T-helper 2 cell (primary cell): Measurements from ENCODE around the gene CHST13.

Source experiments
- DNase-seq, 5 experiments: peaks; one replicate each; pipeline versions ENCODE4 v3.0.0 to v3.0.0-alpha.2; 2012 to 2022

CHST13 gene

GRCh38 chr3:126510308-126510910 lies 13.5 kb upstream of the CHST13 start:
- DNase-seq, result no peak

GRCh38 chr3:126511291-126511690 lies 12.7 kb upstream of the CHST13 start:
- DNase-seq, result no peak

DNA sequence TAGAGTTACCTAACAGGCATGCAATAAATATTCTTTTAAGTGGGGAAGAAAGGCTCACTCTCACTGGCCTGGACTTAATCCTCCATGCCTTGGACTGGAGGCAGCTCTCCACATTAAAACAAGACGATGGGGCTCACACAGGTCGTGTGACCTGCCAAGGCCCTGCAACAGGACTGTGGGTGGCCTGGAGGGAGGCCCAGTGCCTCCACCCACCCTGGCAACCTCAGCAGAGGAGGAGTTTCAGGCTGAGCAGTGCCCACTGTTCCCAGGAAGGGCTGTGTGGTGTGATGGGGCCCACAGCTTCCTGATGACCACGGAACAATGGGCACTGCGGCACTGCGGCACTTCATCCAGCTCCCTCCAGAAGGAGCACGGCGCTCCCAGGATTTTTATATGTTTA lies 11.9 kb upstream of the CHST13 start:
- DNase-seq, result no peak

- no peak for DNase-seq
Measured at GRCh38 chr3:126512916-126513650, 10.9 kb upstream of the CHST13 start.

DNA sequence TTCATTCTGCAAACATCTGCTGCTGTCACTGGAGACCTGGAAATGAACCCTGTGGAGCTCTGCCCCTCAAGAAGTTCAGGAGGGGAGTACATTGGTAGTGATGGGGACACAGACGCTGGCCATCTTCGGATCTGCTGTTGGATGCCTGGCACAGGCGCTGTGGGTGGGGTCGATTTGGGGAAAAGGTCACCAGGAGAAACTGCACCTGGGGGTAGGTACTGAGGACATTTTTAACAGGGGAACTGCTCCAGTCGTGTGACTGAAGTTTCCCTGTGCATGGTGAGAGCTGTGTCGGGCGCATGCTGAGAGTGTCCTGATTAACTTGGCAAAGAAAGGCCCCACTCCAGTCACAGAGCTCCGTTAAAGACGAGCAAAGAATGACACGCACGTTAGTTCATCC lies 9.8 kb upstream of the CHST13 start:
- no peak for DNase-seq

DNA sequence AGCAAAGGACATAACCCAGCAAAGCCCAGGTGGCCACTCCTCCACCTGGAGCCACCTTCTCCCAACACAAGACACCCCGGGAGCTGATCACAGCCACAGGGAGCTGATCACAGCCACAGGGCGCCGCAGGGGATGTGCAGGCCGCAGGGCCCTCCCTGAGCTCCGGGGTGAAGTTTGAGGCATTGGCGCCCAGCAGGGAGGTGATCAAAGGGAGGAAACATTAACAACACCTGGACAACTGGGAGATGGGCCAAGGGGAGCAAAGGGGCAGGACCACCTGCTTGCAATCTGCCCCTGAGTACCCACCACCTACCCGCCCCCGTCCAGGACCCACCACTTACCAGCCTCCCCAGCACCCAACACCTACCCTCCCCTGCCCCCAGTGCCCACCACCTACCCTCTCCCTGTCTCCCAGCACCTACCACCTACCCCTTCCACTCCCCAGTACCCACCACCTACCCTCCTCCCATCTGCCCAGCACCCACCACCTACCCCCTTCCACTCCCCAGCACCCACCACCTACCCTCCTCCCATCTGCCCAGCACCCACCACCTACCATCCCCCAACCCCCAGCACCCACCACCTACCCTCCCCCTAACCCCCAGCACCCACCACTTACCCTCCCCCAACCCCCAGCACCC lies 8.8 kb upstream of the CHST13 start:
- DNase-seq, result no peak

- DNase-seq, result no peak
Measured at GRCh38 chr3:126516152-126516935, 7.6 kb upstream of the CHST13 start.

DNA sequence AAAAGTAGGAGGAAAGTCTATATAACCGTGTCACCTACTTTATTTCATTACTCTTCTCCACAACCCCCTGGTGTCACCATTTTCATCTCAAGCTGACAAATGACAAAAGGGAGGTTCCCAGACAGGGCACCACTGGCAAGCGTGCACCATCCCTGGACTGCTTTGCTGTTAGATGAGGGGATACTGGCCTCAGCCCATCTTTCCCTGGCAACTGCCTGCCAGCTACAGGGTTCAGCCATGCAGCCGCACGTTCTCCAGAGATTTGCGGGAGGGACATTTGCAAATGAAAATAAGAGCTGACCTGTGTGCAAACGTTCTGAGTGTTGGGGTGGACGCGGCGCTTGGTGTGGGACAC lies 7.0 kb upstream of the CHST13 start:
- DNase-seq, result no peak

DNA sequence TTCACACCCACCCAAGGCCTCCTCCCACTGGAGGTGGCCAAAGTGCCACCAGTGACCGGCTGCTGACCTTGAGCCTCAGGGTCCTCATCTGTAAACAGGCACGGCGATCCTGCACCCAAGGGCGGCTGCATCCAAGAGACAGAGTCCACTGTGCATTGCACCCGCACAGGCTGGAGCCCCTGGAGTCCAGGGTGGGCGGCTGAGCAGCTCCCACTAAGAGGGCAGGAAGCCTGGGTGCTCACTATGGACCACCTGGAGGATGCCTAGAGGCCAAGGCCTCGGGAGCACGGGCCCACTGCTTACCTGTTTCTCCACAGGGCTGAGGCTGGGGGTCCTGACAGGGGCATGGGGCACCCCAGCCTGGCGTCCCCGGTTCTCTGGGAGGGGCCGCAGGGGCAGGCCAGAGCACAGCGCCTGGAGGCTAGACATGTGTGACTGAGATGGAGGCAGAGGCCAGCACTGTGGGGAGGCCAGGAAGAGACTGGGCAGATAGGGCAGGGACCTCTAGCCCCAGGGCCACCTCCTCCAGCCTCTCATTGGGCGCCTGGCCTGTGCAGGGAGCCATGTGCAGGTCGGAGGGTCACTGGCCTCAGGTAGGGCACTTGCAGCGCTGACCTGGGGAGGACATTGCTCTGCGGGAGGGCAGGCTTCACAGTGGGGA lies 6.5 kb upstream of the CHST13 start, which contains the start of gene UROC1:
TSS of gene UROC1 (minus strand) at position 483 of the 661 bp plus-strand sequence. CDS start at position 429, 54 bp downstream.
- no peak for DNase-seq

GRCh38 chr3:126517986-126518778 lies 5.8 kb upstream of the CHST13 start:
- DNase-seq, result no peak

GRCh38 chr3:126518779-126519177 lies 5.2 kb upstream of the CHST13 start:
- DNase-seq, result no peak

GRCh38 chr3:126519506-126520455 lies 4.2 kb upstream of the CHST13 start:
- no peak for DNase-seq

DNA sequence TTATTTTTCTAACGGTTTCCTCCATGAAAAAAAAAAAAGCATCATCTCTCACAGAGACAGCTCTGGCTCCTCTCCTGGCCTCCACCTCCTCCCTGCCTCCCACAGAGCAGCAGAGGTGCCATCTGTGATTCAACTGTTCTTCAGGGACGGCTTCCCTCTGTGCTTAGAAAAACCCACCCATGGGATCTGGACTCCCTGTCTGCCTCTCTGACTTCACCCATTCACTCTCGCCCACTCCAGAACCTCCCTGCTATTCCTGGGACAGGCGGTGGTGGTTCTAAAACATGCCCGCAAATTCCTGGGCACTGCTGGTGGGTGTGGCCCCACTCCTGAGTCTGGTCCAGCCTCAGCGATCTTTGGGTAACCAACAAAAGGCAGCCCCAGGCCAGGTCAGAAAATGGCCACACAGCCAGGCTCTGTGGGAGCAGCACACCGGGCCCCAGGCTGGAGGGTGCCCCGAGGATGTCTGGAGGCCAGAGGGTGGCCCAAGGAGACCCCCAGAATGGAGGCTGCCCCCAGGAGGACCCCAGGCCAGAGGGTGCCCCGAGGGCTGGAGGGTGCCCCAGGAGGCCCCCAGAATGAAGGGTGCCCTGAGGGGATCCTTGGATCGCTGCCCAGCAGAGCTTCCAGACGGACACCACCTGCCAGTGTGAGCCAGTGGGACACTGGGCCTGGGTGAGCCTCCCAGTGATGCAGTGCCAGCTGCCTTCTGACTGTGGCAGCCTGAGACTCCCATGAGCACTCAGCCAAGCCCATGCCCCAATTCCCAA lies 2.6 kb upstream of the CHST13 start:
- DNase-seq, result no peak

- DNase-seq, result peak in 2 of 5 experiments; percentile 13 to 14
Measured at GRCh38 chr3:126522363-126522788, 1.6 kb upstream of the CHST13 start.

GRCh38 chr3:126524429-126524988 lies 554 bp downstream of the CHST13 start:
- no peak for DNase-seq

GRCh38 chr3:126525091-126525852 lies 1.3 kb downstream of the CHST13 start:
- no peak for DNase-seq

DNA sequence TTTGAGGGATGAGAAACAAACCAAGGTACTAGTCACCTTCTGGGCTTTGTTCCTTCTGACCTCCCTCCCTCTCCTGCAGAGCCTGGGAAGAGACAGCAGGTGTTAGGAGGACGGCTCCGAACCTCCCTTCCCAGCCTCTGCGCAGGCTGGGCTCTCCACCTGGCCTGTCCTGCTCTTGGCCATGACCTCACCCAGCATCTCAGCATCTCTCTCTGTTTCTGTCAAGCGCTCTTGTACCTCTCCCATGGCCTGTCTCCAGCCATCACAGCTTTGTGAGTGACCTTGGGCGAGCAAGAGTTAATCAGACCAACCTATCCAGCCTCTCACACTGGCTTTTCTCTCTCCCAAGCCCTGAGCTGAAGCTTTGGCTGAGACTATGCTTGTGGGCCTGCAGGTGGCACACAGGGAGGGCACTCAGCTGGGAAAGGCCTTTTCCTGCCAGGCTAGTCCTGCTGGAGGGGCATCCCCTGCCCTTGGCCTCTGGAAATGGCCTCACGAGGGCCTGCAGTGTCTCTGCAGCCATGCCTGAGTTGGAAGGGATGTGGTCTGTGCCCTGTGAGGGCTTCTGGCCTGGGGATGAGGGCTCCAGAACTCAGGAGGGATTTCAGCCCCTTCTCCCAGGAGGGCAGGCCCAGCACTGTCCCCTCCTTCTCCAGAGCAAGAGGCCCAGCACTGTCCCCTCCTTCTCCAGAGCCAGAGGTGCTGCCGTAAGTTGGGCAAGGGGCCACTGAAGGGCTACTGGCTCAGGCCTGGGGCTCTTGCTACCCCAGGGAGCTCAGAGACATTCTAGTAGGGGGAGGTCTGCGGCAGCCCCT lies 2.1 kb downstream of the CHST13 start:
- DNase-seq, result no peak

DNA sequence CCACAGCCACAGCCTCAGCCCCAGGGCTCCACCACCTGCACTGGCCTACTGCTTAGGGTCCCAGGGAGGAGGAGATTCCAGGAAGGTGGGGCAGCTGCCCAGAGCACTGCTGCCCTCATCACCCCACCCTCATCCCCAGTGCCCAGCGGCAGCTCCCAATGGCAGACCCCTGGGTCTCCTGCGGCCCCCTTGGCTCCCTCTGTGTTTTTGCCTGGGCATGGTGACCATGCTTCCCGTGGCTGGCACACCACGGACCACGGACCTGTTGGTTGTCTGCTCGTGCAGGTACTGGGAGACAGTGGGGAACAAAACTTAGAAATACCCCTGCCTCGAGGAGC lies 2.7 kb downstream of the CHST13 start:
- DNase-seq, result no peak
